Anterior cingulate cortex (tissue), 58 donors: ENCODE data around the gene SOD3.

Experiments
- DNase-seq, 58 donors: peaks; one replicate each; lab custom pipeline; 2025; lab: John Stamatoyannopoulos, UW

SOD3 gene

DNA sequence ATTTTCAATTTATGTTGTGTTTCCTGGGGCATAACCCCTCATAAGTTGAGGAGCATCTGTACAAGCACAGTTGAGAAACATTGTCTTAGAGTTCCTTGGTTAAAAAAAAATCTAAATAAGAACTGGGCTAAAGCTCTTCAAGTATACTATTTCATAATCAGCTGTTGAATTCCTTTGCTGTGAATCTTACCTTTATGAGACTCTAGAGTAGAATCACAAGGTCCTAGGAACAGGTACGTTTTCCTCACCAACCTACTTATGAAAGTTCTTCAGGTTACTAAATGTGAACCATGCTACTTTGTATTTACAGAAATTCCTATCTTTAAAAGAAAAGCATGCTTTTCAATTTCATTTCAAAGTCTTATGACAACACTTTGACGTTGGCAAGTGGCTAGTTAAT is 20.9 kb upstream of the SOD3 start:
- DNase-seq: no peak

DNA sequence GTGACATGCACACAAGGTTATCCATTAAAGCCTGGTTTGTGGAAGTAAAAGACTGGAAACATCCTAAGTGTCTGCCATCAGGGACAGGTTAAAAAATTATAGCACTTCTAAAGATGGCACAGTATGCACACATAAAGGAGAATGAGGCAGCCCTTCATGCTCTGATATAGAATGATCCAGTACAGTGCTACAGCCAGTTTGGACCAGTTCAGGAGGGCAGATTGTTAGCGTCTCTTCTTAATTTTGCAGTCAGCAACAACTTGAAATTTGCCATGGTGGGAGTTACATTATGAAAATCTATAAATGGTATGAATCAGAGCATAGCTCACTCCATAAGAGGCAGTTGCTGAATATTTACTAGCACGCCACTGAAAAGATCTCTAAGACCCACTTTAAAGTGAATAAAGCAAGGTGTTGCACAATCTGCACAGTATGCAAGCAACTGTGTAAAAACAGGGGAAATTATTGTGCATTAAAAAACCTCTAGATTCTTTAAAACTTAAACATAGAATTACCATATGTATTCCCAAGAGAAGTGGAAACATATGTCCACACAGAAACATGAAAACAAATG is 20.3 kb upstream of the SOD3 start:
- no peak for DNase-seq

DNA sequence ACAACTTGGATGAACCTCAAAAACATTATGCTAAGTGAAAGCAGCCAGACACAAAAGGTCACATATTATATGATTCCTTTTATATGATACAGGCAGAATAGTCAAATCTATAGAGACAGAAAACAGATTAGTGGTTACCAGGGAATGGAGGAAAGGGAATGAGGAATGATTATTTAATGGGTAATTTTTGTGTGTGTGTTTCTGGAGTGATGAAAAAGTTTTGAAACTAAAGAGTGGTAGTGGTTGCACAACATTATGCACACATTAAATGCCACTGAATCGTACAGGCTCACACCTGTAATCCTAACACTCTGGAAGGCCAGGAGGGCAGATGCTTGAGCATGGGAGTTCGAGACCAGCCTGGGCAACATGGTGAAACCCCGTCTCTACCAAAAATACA is 19.6 kb upstream of the SOD3 start:
- no peak for DNase-seq

DNA sequence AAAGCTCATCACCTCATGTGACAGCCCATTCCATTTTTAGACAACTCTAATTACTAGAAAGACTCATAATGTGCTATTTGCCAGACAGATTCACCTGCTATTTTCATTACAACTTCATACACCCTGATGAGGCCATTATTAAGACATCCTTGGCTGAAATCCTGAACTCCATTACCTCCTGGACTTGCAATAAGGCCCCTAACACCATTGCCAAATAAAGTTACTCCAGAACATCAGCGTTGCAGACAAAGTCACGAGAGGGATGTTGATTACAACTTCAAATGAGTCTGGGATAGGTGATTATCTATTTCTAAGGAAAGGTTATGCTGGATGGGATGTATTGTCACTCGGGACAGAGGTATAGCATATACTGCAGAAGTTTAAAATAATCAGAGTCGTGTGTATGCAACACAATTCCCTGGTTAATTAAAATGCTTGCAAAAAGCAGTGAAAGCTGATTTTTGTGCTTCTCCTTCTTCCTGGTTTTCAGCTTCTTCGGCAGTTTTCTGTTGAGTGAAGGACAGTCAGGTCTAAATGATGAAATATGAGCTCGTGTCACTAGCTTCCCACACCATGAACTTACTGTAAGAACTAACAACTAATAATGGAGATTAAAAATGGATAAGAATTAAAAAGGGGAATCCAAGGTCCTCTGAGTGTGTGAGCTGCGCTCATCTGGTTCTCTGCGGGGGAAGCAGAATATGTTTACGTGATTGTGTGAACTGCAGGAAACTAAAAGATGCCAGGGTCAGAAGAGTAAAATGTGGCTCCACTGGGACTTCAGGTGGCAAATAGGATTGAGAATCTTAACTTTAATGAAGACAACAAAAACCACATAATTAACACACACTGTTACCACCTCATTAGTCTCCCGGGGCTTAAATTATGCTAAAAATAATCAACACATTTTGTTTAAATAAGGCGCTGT is 17.6 kb upstream of the SOD3 start:
- DNase-seq: no peak

DNA sequence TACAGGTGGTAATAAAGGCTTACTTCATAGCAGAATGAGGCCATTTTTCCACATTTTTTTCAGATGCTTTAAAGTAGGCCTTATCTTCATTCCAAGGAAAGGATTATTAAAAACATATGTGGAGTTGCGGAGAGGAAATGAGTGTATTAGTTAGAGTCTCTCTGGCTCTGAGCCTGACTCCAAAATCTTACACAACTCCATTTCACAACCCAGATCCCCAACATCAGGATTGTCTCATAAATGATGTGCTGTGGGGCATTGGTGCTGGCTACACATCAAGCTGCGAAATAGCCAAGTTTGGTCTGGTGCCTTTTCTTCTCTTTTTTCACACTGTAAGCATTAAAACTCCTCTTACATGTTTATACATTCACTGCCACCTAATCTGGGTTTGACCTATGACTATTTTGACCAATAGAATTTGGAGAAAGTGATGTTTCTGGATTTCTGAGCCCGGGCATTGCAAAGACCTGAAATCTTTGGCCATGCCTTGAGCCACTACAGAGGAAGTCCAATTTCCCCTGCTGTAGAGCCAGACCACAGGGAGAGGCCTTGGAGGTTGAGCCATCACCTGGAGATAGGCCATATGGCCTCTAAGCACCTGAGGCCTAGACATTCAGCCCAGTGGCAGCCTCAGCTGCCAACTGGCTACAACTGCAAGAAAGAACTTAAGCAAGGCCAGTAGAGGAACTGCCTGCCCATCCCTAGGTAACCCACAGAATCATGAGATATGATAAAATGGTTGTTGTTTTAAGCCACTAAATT is 16.7 kb upstream of the SOD3 start:
- DNase-seq: no peak

DNA sequence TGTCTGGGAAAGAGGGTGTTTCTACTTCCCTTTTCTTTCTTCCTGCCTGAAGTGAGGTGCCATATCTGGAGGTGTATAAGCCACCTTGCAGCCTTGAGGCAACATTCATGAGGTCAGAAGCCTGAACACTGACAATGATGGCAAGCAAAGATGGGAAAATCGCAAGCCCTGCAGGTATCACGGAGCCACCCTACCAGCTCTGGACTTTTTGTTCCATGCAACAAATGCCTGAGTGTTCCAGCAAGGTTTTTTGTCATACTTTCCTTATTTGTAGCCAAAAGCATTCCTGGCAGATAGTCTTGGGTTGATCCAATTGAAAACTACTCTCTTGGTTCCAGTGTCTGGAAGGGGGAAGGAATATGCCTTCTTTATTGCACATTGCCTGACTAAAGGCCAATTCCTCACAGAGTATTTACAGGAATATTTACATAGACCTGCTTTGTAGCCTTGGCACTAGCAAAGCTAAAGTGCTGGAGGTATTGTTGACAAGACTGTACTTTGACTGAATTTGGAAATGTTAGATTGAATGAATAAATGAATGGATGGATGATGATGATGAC is 14.4 kb upstream of the SOD3 start:
- DNase-seq: no peak

DNA sequence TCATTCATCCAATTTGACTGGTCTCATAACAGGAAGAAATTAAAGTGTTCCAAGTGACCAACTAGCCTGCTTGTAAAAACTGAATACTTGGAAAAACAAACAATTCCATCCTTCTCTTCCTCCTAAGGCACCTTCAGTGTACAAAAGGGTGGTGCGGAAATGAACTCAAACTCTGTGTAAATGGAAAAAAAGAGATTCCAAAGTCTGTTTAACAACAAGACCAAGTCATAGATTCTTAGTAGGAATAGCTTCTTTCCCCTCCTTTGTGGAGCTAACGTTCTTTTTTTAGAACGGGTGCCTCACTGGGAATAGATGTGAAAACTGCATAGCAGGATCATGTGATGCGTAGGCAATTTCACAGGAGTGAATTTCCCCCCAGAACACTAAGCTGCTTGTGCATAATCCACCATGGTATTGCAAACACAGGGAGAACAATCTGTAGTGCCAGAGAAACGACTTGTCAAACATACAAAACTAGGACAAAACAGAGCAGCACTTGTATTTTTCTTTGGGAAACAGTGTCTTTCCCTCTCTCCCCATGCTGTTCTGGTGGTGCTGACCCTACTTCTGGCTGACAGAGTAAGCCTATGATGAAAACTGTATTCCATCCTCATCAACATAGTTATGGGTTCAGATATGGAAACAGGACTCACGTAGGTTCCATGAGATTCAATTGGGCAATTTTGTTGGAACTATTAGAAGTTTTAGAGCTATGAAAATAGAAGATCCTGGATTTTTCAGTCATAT is 13.2 kb upstream of the SOD3 start:
- peak in 6 of 58 donors; percentile 5 to 35 (median 18) for DNase-seq

DNA sequence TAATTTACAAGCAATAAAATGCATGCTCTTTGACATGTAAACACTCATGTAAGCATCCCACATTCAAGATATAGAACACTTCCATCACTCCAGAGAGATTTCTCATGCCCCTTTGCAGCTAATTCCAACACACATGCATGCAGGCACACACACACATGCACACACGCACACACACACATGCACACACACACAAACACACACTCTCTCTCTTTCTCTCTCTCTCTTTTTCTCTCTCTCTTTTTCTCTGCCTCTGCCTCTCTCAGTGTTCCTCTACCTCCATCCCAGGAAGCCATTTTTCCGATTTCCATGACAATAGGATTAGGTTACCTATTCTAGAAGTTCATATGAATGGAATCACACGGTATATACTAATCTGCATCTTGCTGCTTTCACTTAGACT is 11.9 kb upstream of the SOD3 start:
- DNase-seq: no peak

DNA sequence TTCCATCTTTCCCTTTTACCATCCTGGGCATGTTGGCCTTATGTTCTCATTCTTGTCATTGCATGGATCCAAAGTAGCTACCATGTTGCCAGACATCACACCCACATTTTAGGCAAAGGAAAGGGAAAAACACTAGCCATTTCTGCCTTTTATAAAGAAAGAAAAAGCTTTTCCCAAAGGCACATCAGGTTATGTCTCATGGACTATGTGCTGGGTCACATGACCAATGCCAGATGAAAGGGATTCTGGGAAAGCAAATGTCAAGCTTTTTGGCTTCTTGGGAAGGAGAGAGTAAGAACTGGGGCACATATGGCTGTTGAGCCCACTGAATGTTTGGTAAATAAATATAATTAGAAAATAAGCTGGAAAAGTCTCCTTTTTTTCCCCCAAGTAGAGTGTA is 4.3 kb upstream of the SOD3 start:
- no peak for DNase-seq

DNA sequence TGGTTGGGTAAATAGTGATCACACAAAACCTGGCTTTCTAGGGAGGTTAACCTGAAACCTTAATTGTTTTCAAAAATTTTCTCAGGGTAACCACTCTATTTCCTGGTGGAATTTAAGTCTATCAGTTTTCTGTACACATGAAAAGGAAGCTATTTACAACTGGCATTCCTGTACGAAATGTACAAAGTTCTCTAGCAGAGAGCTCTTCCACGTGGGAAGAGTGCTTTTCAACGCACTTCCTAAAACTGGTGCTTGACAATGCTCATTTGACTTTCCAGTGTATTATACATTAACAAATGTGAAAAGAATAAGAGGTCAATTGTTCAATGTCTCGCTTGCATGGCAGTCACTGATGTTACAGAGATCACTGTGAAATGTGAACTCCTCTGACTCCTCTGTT is 2.8 kb upstream of the SOD3 start:
- DNase-seq: no peak

DNA sequence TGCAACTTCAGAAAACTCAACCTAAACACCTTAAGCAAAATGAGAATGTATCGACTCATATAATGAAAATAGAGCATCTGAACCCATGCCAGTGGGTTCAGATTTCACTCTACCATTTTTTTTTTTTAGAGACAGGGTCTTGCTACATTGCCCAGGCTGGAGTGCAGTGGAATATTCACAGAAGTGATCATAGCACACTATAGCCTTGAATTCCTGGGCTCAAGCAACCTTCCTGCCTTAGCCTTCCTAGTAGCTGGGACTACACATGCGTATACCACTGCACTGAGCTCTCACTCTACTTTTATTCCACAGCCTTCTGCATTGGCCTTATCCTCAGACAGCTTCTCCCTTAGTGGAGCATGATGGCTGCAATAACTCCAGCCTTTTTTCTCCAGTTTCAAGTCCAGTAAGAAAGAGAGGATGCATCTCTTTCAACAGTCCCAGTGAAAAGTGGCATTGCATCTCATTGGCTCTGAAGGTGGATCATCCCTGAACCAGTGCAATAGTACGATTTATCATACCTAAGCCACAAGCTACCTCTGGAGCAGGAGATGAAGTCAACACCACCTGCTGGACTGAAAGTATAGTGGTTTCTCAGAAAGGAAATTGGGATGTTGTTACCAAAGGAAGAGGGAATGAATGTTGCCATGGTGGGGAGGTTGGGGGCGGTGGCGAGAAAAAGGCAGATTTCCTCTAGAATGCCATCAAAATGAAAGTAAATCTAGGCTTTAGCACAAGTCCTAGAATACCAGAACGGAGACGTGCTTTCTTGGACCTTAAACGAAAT is 2.0 kb upstream of the SOD3 start:
- peak in 7 of 58 donors; percentile 4 to 27 (median 16) for DNase-seq

DNA sequence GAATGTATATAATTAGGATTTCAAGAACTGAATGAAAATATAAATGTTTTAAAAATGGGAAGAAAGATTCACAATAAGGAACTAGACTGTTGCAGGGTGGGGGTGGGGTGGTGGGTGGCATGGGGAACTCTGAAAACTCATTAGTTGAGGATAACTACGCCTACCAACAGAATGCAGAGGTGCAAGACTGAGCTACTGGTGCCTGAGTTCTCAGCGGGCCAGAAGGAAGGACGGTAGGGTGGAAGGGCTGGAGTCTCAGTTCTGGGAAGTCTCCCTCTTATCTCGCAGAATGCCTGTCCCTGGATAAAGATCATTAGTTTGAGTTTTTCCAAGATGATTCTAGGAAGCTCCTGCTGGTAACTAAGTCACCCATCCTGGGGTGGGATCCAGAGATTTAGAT is 1.3 kb upstream of the SOD3 start:
- no peak for DNase-seq

DNA sequence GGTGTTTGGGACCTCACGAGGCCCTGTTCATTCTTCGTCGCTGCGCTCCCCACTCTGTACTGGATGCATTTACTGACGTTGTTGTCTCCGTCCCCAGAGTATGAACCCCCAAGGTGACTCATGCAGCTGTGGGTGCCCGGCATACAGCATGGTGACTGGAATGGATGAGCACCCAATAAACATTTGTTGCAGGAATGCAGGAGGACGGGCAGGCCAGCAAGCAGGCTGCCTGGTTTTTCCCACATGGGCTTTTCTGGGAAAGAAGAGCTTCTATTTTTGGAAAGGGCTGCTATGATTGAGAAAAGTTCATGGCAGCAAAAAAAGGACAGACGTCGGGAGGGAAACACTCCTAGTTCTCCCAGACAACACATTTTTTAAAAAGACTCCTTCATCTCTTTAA is 893 bp upstream of the SOD3 start:
- peak in 3 of 58 donors; percentile 8 to 36 (median 36) for DNase-seq

DNA sequence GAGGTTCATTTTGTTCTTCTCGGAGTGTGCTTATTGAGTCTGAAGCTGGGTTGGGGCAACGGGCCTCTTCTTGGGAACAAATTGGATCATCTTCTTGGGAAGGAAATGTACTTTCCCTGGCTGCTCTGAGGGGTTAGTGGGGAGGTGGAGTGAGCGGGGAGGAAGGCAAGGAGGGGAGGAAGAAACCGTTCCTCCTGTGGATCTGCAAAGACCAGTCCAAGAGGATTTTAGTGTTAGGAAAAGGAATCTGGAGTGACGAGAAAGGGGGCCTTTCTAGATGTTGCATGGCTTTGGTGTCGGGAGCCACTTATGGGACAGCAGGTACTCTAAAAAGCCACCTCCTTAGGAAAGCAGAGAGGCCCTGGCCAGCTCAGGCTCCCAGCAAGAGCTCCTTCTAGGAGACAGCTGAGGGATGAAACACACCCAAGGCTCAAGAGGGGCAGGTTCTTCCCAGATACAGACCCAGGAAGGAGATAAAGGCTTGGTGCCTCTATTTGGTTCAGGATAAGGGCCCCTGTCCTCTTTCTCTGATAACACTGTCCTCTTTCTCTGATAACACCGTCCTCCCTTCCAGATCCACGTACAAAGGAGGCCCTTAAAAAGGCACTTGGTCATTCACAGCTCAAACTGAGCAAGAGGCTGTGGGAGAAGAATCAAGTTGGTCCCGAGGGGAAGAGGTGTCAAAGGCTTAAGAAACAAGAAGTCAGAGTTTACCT is 451 bp downstream of the SOD3 start:
- no peak for DNase-seq

DNA sequence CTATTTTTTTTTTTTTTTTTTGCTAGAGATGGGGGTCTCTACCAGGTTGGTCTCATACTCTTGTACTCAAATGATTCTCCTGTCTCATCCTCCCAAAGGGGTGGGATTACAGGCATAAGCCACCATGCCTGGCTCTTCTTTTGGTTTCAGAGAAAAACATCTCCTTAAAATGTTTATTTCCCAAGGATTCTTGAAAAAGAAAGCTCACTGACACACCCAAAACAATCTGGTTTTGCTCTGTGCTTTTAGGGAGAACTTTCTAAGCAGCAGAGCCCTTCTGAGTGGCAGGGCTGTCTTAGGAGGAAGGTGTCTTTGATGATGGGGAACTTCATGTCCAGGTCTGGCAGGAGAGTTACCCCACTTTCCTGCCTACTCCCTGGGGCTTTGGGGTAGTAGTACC is 1.2 kb downstream of the SOD3 start:
- no peak for DNase-seq

DNA sequence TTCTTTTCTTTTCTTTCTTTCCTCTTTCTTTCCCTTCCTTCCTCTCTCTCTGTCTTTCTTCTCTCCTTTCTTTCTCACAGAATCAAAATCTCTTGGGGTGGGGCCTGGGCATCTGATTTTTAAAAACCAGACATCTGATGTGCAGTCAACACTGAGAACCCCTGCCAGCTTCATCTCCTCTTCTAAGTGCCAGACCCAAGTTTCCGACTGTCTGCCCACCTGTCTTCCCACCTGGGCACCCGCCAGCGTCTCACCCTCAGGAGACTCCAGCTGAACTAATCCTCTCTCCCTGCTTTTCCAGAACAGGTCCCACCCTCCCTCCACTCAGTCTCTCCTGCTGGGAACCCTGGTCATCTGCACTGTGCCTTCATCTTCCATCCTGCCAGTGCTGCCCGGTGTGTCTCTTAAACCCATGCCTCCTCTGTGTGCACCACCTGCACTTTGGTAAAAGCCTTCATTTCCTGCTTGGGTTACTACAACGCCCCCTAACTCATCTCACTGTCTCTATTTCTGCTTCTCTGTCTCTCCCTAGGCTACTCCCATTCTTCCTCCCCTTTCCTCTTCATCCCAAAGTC is 2.8 kb downstream of the SOD3 start:
- DNase-seq: no peak

DNA sequence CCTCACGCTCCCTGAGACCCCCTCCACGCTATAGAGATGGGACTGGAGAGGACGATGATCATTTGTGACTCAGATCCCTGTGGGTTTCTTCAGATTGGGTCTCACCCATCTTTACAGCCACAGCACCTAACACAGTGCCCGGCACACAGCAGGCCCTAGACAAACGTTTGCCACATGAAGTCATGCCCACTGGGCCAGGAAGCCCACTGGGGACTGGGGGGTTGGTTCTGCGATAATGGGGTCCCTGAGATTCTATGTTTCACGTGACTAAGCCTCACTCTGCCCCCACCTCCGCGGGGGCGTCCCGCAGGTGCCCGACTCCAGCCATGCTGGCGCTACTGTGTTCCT is 3.8 kb downstream of the SOD3 start:
- DNase-seq: no peak

DNA sequence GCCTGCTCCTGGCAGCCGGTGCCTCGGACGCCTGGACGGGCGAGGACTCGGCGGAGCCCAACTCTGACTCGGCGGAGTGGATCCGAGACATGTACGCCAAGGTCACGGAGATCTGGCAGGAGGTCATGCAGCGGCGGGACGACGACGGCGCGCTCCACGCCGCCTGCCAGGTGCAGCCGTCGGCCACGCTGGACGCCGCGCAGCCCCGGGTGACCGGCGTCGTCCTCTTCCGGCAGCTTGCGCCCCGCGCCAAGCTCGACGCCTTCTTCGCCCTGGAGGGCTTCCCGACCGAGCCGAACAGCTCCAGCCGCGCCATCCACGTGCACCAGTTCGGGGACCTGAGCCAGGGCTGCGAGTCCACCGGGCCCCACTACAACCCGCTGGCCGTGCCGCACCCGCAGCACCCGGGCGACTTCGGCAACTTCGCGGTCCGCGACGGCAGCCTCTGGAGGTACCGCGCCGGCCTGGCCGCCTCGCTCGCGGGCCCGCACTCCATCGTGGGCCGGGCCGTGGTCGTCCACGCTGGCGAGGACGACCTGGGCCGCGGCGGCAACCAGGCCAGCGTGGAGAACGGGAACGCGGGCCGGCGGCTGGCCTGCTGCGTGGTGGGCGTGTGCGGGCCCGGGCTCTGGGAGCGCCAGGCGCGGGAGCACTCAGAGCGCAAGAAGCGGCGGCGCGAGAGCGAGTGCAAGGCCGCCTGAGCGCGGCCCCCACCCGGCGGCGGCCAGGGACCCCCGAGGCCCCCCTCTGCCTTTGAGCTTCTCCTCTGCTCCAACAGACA is 4.4 kb downstream of the SOD3 start:
- no peak for DNase-seq
